ENCODE measurements around the gene A2ML1. TPM values are rescaled to one million over a fixed set of nuclear protein-coding genes. Genes with fewer than 3 reads are reported as not detected.
A peak's percentile ranks its signal among the peaks of the same experiment; 100 is the strongest.
"Not testable (repeated sequence)": the region's sequence is repeated elsewhere in the genome, so short reads cannot be mapped to it uniquely, and the experiment has no call there.

The A2ML1 gene
- total and polyA plus RNA-seq, 2 donors = 0.11 to 4.1 TPM

DNA sequence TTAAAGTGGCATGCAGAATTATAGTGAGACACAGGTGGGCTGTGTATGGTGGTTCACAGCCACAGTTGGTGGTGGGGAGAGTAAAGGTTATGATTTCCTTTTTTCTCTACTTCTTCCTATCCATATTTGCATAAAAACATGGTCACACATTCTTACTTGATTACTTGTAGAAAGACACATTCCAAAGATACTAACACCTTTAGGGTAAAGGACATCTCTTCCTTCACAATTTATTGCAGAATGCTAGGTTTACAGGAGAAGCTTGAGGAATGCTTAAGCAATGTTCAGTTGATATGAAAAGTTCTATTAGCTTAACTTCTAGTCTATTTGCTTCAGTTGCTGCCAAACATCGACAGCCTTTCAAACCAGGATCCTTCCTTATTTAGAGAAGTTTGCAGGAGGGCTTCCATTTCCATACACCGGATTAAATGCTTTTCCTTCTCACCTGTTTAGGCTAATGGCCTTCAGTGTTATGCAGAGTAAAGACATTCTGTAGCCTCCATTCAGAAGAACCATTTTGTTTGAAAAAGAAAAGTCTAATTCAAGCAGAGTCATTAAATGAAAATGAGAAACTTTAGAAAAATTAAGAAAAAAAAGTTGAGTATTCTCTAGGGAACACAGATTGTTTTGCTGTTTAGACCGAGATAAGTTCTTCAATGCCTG, 89.3 kb downstream of the A2ML1 start:
- Histone ChIP-seq H3K4me1 (ENCODE audit: insufficient read depth) (no peaks in the 10 kb centered on the region), H3K36me3 (ENCODE audit: insufficient read depth) (no peaks in the 10 kb centered on the region), H3K27ac (ENCODE audit: low read depth) (no peak overlapping the region), H3K4me3 (ENCODE audit: low read depth, low read length) (no peak overlapping the region)
- 66% methylated on average over 3 of the region's 3 CpGs for WGBS
- no peak for DNase-seq (ENCODE audit: extremely low spot score)

DNA sequence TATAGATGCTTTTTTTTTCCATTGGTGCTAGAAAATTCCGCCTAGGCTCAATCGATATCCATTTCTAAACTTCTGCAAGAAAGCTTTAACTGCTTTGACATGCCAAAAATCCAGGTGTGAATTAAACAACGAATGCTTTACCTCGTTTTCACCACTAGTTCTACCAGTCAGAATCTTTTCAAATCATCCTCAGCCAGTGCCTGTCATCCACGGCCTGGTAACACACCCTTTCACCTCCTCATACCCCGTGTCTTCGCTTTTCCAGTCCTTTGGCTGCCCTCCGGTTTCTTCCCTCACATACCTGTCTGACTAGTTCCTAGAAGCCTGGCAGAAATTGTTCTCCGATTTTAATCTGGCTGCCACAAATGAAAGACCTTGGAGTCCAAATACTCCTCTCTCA, 90.5 kb downstream of the A2ML1 start:
- Histone ChIP-seq H3K27ac (ENCODE audit: low read depth) (peak overlapping the region; percentile 18), H3K4me1 (ENCODE audit: insufficient read depth) (no peaks in the 10 kb centered on the region), H3K4me3 (ENCODE audit: low read depth, low read length) (peak overlapping the region; percentile 1), H3K36me3 (ENCODE audit: insufficient read depth) (no peaks in the 10 kb centered on the region)
- 25% methylated on average over 9 of the region's 9 CpGs for WGBS
- DNase-seq (ENCODE audit: extremely low spot score) = no peak

DNA sequence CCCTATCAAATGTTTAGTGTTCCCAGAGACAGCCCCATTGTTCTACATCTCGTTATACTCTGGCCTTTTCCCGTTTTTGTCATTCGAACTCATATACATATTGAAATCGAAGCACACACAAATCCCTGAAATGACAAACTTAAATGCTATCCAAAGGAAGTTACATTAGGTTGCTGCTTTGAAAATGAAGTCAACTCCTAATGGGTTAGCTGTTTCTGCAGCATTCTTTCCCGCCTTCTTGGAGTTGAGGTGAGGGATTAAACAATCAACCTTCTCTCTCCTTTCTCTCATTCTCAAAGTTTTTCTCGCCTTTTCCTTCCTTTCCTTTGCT, 91.2 kb downstream of the A2ML1 start:
- no peaks in the 10 kb centered on the region for H3K4me1 ChIP-seq (ENCODE audit: insufficient read depth)
- H3K4me3 ChIP-seq (ENCODE audit: low read depth, low read length) = peak overlapping the region; percentile 85
- WGBS = 8% methylated on average over 6 of the region's 6 CpGs
- H3K27ac ChIP-seq (ENCODE audit: low read depth) = peak overlapping the region; percentile 83
- H3K36me3 ChIP-seq (ENCODE audit: insufficient read depth) = no peaks in the 10 kb centered on the region
- no peak for DNase-seq (ENCODE audit: extremely low spot score)

DNA sequence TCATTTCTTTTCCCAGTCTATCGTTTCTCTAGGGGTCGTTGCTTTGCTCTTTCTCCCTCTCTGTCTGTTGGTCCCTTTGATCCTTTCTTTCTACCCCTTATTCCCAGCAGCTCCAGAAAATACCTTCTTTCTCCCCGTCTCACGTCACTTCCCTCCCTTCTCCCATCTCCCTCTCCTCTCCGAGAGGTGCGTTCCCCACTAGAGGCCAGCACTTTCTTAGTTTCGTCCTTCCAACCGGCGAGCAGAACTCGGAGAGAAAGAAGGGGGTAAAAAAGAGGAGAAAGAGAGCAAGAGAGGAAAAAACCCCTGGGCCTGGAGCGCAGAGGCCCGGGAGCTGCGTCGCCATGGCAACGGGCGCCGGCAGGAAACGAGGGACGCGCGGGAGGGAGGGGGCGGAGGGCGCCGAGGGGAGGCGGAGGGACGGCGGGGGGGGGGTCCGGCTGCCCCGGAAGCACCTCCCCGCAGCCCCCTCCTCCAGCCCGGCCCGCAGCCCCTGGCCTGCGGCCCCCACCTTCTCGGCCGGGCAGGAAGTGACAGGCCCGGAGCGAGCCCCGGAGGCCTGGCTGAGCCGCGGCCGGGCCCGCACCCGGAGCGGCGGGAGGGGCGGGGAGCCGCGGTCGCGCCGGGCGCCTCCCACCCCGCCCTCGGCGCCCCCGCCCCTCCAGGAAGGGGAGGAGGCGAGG, 91.8 kb downstream of the A2ML1 start, which contains the start of gene PHC1:
Gene PHC1 (plus strand): TSS at position 477 of the 683 bp plus-strand sequence. CDS start 3,169 bp downstream, outside the sequence.
- WGBS = 1% methylated on average over 35 of the region's 57 CpGs

DNA sequence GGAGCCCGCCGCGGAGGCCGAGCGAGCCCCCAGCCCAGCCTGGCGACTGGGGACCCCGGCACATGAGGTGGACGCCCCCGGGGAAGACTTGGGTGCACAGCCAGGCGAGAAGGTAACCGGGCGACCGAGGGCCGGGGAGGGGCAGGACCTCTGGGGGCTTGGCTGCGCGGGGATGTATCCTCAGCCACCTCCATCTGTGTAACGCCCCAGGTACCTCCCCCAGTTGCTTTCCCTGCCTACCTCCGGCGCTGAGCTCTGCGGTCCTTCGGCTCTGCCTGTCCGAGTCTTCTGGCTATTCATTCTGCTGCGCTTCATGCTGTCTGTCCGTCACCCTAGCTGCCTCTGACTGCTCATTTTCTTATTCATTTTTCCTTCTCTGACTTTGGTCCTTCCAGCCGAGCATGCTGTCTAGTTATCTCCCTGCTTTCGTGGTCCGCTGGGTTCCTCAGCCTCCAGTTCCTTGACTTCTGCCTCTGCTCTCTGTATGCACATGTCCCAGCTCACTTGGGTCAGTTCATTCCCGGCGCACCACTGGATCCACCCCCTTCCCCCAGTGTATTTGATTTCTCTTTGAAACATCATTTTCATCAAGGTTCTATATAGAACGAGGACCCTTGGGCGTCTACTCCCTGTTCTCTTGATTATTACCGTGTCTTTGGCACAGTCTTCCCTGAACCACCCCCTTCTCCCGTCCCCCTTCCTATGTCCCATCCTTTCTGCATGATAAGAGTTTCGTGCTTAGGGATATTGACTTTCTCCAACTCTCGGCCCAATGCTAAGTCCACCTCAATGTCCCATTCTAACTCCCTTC, 92.5 kb downstream of the A2ML1 start:
- WGBS = 2% methylated on average over 28 of the region's 35 CpGs
- H3K27ac ChIP-seq (ENCODE audit: low read depth) = no peak overlapping the region
- DNase-seq (ENCODE audit: extremely low spot score) = no peak
- H3K4me1 ChIP-seq (ENCODE audit: insufficient read depth) = no peaks in the 10 kb centered on the region
- peak overlapping the region; percentile 85 for H3K4me3 ChIP-seq (ENCODE audit: low read depth, low read length)
- peaks cover 3% of the 10 kb centered on the region for H3K36me3 ChIP-seq (ENCODE audit: insufficient read depth)

More for the DNA sequence above, 91.8 kb downstream of the A2ML1 start, which contains the start of gene PHC1:
- DNase-seq (ENCODE audit: extremely low spot score) = peak; percentile 86
- not testable (repeated sequence) for H3K36me3 ChIP-seq (ENCODE audit: insufficient read depth); H3K4me1 ChIP-seq (ENCODE audit: insufficient read depth)
- Histone ChIP-seq H3K27ac (ENCODE audit: low read depth) (peak within 1 kb of the TSS; percentile 83), H3K4me3 (ENCODE audit: low read depth, low read length) (peak within 1 kb of the TSS; percentile 85)

DNA sequence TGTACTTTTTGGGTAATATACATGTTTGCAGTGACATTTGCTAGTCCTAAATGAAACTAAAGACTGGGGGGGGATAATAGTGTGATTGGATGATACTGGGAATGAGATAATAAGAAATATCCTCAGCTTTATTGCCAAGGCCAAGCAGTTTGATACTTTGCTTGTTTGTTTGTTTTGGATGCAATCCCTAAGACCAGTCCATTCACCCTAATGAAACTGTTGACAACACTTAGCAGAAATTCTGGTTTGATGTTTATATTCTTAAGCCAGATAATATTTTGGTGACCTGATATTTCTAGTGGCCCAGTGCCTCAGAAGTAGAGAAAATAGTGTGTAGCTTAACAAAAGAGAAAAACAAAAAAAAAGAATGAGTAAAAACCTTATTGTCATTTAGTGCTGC, 93.7 kb downstream of the A2ML1 start:
- no peak for DNase-seq (ENCODE audit: extremely low spot score)
- H3K4me1 ChIP-seq (ENCODE audit: insufficient read depth) = no peaks in the 10 kb centered on the region
- no peak overlapping the region for H3K4me3 ChIP-seq (ENCODE audit: low read depth, low read length)
- H3K36me3 ChIP-seq (ENCODE audit: insufficient read depth) = peaks cover 5% of the 10 kb centered on the region
- H3K27ac ChIP-seq (ENCODE audit: low read depth) = no peak overlapping the region

DNA sequence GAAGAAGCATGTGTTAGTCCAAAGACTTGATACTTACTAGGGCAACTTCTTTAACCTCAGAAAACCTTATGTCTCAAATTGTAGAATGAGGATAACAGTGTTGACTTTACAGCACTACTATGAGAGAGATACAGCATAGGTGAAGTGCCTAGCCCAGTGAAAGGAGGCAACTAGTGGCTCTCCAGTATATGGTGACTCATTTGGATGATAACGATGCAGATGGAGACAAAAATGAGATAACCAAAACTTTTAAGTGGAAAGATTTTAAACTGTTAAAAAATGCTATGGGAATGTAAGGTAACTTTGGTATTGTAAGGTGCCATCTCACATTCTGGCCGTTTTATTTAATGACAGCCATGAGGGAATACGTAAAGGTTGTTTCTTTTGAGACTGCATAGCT, 94.6 kb downstream of the A2ML1 start:
- no peak for DNase-seq (ENCODE audit: extremely low spot score)
- Histone ChIP-seq H3K4me3 (ENCODE audit: low read depth, low read length) (no peak overlapping the region), H3K36me3 (ENCODE audit: insufficient read depth) (peaks cover 7% of the 10 kb centered on the region), H3K4me1 (ENCODE audit: insufficient read depth) (no peaks in the 10 kb centered on the region), H3K27ac (ENCODE audit: low read depth) (no peak overlapping the region)
- WGBS = 79% methylated on average over 3 of the region's 3 CpGs

DNA sequence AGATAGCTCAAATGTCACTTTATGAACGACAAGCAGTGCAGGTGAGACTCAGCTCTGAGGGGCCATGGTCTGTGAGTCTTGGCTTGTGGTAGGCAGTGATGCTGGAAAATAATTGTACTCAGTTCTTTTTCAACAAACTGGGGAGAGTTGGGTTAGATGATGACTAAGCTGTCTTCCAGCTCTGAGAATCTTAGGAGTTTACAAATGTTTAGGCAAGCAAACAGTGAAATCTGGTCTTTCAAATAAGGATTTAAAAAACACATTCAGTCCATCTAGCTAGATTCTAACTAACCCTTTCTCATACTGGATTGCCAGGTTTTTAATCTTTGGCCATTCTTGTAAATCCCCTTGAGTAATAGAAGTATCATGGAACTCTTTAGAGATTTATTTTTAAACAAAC, 95.3 kb downstream of the A2ML1 start:
- no peak for DNase-seq (ENCODE audit: extremely low spot score)
- peaks cover 10% of the 10 kb centered on the region for H3K36me3 ChIP-seq (ENCODE audit: insufficient read depth)
- WGBS = 53% methylated on average over 1 of the region's 1 CpG
- no peak overlapping the region for H3K4me3 ChIP-seq (ENCODE audit: low read depth, low read length)
- no peaks in the 10 kb centered on the region for H3K4me1 ChIP-seq (ENCODE audit: insufficient read depth)
- no peak overlapping the region for H3K27ac ChIP-seq (ENCODE audit: low read depth)

DNA sequence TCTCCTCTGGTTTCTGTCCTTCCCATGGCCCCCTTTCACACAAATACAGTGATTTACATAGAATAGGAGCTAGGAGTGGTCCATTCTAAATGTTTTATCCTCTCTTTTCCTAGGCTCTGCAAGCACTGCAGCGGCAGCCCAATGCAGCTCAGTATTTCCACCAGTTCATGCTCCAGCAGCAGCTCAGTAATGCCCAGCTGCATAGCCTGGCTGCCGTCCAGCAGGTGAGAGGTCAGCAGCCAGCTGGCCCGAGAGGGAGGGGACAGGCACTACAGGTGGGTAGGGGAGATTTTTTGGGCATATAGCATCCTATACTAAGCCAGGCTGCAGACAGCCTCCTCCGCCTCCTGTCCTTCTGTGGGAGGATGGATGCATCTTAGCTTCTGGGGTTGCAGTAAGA, 97.2 kb downstream of the A2ML1 start:
- peaks cover 11% of the 10 kb centered on the region for H3K36me3 ChIP-seq (ENCODE audit: insufficient read depth)
- not testable (repeated sequence) for H3K27ac ChIP-seq (ENCODE audit: low read depth); H3K4me3 ChIP-seq (ENCODE audit: low read depth, low read length); H3K4me1 ChIP-seq (ENCODE audit: insufficient read depth); DNase-seq (ENCODE audit: extremely low spot score)
- WGBS = 88% methylated on average over 4 of the region's 4 CpGs

DNA sequence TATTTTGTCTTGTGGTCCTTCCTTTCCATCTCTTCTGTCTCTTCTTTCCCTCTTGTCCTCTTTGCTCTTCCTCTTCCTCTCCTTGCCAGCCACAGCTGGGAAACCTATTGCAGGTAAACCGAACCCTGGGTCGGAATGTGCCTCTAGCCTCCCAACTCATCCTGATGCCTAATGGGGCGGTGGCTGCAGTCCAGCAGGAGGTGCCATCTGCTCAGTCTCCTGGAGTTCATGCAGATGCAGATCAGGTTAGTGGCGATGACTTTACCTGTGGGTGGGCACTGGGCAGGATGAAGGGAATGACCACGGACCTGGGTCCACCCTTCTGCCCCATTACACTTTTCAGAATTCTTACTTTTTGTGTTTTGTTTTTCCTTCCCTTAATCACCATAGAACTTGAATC, 100.1 kb downstream of the A2ML1 start:
- H3K36me3 ChIP-seq (ENCODE audit: insufficient read depth) = peaks cover 16% of the 10 kb centered on the region
- H3K4me3 ChIP-seq (ENCODE audit: low read depth, low read length) = no peak overlapping the region
- no peaks in the 10 kb centered on the region for H3K4me1 ChIP-seq (ENCODE audit: insufficient read depth)
- 95% methylated on average over 5 of the region's 5 CpGs for WGBS
- H3K27ac ChIP-seq (ENCODE audit: low read depth) = no peak overlapping the region
- no peak for DNase-seq (ENCODE audit: extremely low spot score)

Other genes with a start within 250 kb of the A2ML1 start
- 0.26 TPM for gene AICDA, start 209.8 kb upstream of the A2ML1 start, total RNA-seq
- gene AICDA, start 209.8 kb upstream of the A2ML1 start, polyA plus RNA-seq = 0.14 TPM
- 244 TPM for gene MFAP5, start 159.8 kb upstream of the A2ML1 start, total RNA-seq
- 110 TPM for gene MFAP5, start 159.8 kb upstream of the A2ML1 start, polyA plus RNA-seq
- gene RIMKLB, start 124.6 kb upstream of the A2ML1 start, total RNA-seq = 99.1 TPM
- gene RIMKLB, start 124.6 kb upstream of the A2ML1 start, polyA plus RNA-seq = 22.6 TPM
- 42.3 TPM for gene PHC1, start 91.9 kb downstream of the A2ML1 start, total RNA-seq
- gene PHC1, start 91.9 kb downstream of the A2ML1 start, polyA plus RNA-seq = 39.9 TPM
- gene M6PR, start 127.0 kb downstream of the A2ML1 start, total RNA-seq = 93.1 TPM
- 76.9 TPM for gene M6PR, start 127.0 kb downstream of the A2ML1 start, polyA plus RNA-seq
- gene KLRG1, start 166.9 kb downstream of the A2ML1 start, total RNA-seq = 3.8 TPM
- gene KLRG1, start 166.9 kb downstream of the A2ML1 start, polyA plus RNA-seq = 2.5 TPM